Breast epithelium (tissue), 4 donors: ENCODE results near the gene SEMA3C. TPM values are rescaled to one million over a fixed set of nuclear protein-coding genes. Genes with fewer than 3 reads are reported as not detected.

Source experiments
- DNase-seq, 2 donors: peaks; one replicate each; pipeline ENCODE4 v3.0.0-alpha.2; 2019; ENCODE audit warnings: low spot score in 2 of 2
- H3K27ac ChIP-seq, 2 donors: fragments of 200-600 bp; sonication (generic) in 1 of 2; one replicate each; pipeline ENCODE4 v1.5.1; 2016 to 2019; ENCODE audit warnings: mild to moderate bottlenecking in 1 of 2
- H3K27me3 ChIP-seq, 2 donors: fragments of 200-600 bp; sonication (generic) in 1 of 2; one replicate each; pipeline versions ENCODE4 v1.5.1 to v1.6.0; 2017 to 2019; ENCODE audit warnings: control low read depth in 1 of 2, mild to moderate bottlenecking in 1 of 2
- H3K36me3 ChIP-seq: fragments of 200-600 bp; one replicate; pipeline ENCODE4 v1.5.1; 2019
- H3K4me1 ChIP-seq, 2 donors: fragments of 200-600 bp; sonication (generic); one replicate each; pipeline ENCODE4 v1.5.1; 2016 to 2019; ENCODE audit warnings: control low read depth in 1 of 2
- H3K4me3 ChIP-seq, 3 donors: fragments of 200-600 bp; sonication (generic); 1 replicate in 2 of 3; 2 replicates in 1 of 3; pipeline ENCODE4 v1.5.1; 2016 to 2019; ENCODE audit warnings: mild to moderate bottlenecking in 3 of 3, moderate library complexity in 2 of 3
- H3K9me3 ChIP-seq, 2 donors: fragments of 200-600 bp; sonication (generic) in 1 of 2; one replicate each; pipeline ENCODE4 v1.5.1; 2016 to 2019; ENCODE audit warnings: control low read depth in 1 of 2
- CTCF ChIP-seq, 3 donors: fragments of 450-650 bp; IDR thresholded peaks; one replicate each; pipeline ENCODE4 v1.5.1; 2016 to 2017; ENCODE audit warnings: antibody characterized with exemption in 3 of 3, mild to moderate bottlenecking in 3 of 3, moderate library complexity in 3 of 3
- POLR2A ChIP-seq: fragments of 450-650 bp; IDR thresholded peaks from one replicate; pipeline ENCODE4 v1.6.1; 2016; ENCODE audit warnings: antibody characterized with exemption, mild to moderate bottlenecking, moderate library complexity
- POLR2AphosphoS5 ChIP-seq, 3 donors: sonication (generic); formaldehyde crosslinking; IDR thresholded peaks; one replicate each; pipeline ENCODE4 v1.6.1; 2017; ENCODE audit warnings: antibody characterized with exemption in 3 of 3
- intact Hi-C: fragments of 100-400 bp; cut with DNase I; formaldehyde crosslinking; loops from one replicate; pipeline ENCODE4 v1.15.1; 2023; ENCODE audit warnings: low total_unique reads
- total RNA-seq, 3 donors: library from RNA; depleted of rRNA; stranded (reverse); fragments of >200 nt; gene quantifications; one replicate each; pipeline ENCODE4 v1.1.0, GENCODE V29; 2016

The SEMA3C gene
- total RNA-seq, 3 donors from 2014 or later = 67.5 to 157 (median 108) TPM

- intact Hi-C loops = no loop called here
- DNase-seq = no peak
These were observed 194.5 kb downstream of the SEMA3C start for GRCh38 chr7:80724249-80724871.

GRCh38 chr7:80722616-80723195, 196.1 kb downstream of the SEMA3C start:
- Histone ChIP-seq H3K4me3 (no peak overlapping the region), H3K4me1 (no peaks in the 10 kb centered on the region), H3K36me3 (no peaks in the 10 kb centered on the region), H3K9me3 (no peaks in the 10 kb centered on the region), H3K27me3 (no peaks in the 10 kb centered on the region), H3K27ac (peak overlapping the region; percentile 15 to 74)
- peak in 1 of 2 donors; percentile 53 for DNase-seq
- TF ChIP-seq POLR2A (no peak), POLR2AphosphoS5 (IDR thresholded peaks at IDR 0.05) (peak in 2 of 3 donors; percentile 28 to 88)
- intact Hi-C loops = no loop called here

More at GRCh38 chr7:80724249-80724871, 194.5 kb downstream of the SEMA3C start:
- Histone ChIP-seq H3K4me3 (no peak overlapping the region), H3K27me3 (no peaks in the 10 kb centered on the region), H3K9me3 (no peaks in the 10 kb centered on the region), H3K4me1 (no peaks in the 10 kb centered on the region), H3K36me3 (no peaks in the 10 kb centered on the region), H3K27ac (peak overlapping the region in 1 of 2 donors; percentile 3)
- no peak for TF ChIP-seq POLR2A
- no peak for TF ChIP-seq POLR2AphosphoS5 (IDR thresholded peaks at IDR 0.05)
- TF ChIP-seq CTCF (IDR thresholded peaks at IDR 0.05) = no peak

- no peak for DNase-seq
- intact Hi-C loops = no loop called here
These were observed 196.8 kb downstream of the SEMA3C start for GRCh38 chr7:80721883-80722615.

GRCh38 chr7:80720146-80720545, 198.7 kb downstream of the SEMA3C start:
- Histone ChIP-seq H3K9me3 (no peaks in the 10 kb centered on the region), H3K27ac (no peak overlapping the region), H3K27me3 (no peaks in the 10 kb centered on the region), H3K4me1 (no peaks in the 10 kb centered on the region), H3K4me3 (no peak overlapping the region), H3K36me3 (no peaks in the 10 kb centered on the region)
- TF ChIP-seq POLR2AphosphoS5 (IDR thresholded peaks at IDR 0.05) (no peak), CTCF (IDR thresholded peaks at IDR 0.05) (no peak), POLR2A (no peak)
- DNase-seq = no peak
- intact Hi-C loops = no loop called here

More at GRCh38 chr7:80721883-80722615, 196.8 kb downstream of the SEMA3C start:
- no peak overlapping the region for H3K4me3 ChIP-seq
- no peak for TF ChIP-seq POLR2AphosphoS5 (IDR thresholded peaks at IDR 0.05)
- TF ChIP-seq CTCF (IDR thresholded peaks at IDR 0.05) = no peak
- TF ChIP-seq POLR2A = no peak
- no peaks in the 10 kb centered on the region for H3K9me3 ChIP-seq
- no peaks in the 10 kb centered on the region for H3K27me3 ChIP-seq
- peak overlapping the region; percentile 15 to 74 for H3K27ac ChIP-seq
- no peaks in the 10 kb centered on the region for H3K36me3 ChIP-seq
- H3K4me1 ChIP-seq = no peaks in the 10 kb centered on the region

GRCh38 chr7:80719261-80719660, 199.6 kb downstream of the SEMA3C start:
- Histone ChIP-seq H3K36me3 (no peaks in the 10 kb centered on the region), H3K27ac (no peak overlapping the region), H3K27me3 (no peaks in the 10 kb centered on the region), H3K4me1 (no peaks in the 10 kb centered on the region), H3K4me3 (no peak overlapping the region), H3K9me3 (no peaks in the 10 kb centered on the region)
- intact Hi-C loops = no loop called here
- DNase-seq = no peak
- TF ChIP-seq CTCF (IDR thresholded peaks at IDR 0.05) (no peak), POLR2AphosphoS5 (IDR thresholded peaks at IDR 0.05) (no peak), POLR2A (no peak)
